Kidney epithelial cell (primary cell): ENCODE measurements around the gene TK1. TPM values are rescaled to one million over a fixed set of nuclear protein-coding genes. Genes with fewer than 3 reads are reported as not detected.

Experiments used
- DNase-seq: peaks from one replicate; pipeline ENCODE4 v3.0.0-alpha.2; 2010; ENCODE audit warnings: low read depth
- H3K27me3 ChIP-seq: 2 replicates; pipeline ENCODE4 v1.6.0; 2011; ENCODE audit warnings: low read length; ENCODE audit not compliant: control insufficient read depth, insufficient read depth
- H3K36me3 ChIP-seq: 2 replicates; pipeline ENCODE4 v1.5.1; 2011; ENCODE audit warnings: low read length; ENCODE audit not compliant: control insufficient read depth, insufficient read depth
- H3K4me3 ChIP-seq: 2 replicates; pipeline ENCODE4 v1.5.1; 2011; ENCODE audit warnings: low read depth, mild to moderate bottlenecking, control low read depth, low read length
- total RNA-seq: library from RNA; depleted of rRNA; stranded (reverse); fragments of >200 nt; gene quantifications from 2 replicates; pipeline ENCODE4 v1.2.3, GENCODE V29; 2015
- TF ChIP-seq, protein P1 (sequence below): IDR thresholded peaks from 2 replicates; pipeline ENCODE4 v1.5.1; 2011; ENCODE audit warnings: mild to moderate bottlenecking, moderate library complexity, low read length, control low read depth, inconsistent platforms; ENCODE audit not compliant: insufficient read depth, poor library complexity, severe bottlenecking

TK1 gene
- total RNA-seq, 1 donor from 2014 or later = 15.0 TPM

DNA sequence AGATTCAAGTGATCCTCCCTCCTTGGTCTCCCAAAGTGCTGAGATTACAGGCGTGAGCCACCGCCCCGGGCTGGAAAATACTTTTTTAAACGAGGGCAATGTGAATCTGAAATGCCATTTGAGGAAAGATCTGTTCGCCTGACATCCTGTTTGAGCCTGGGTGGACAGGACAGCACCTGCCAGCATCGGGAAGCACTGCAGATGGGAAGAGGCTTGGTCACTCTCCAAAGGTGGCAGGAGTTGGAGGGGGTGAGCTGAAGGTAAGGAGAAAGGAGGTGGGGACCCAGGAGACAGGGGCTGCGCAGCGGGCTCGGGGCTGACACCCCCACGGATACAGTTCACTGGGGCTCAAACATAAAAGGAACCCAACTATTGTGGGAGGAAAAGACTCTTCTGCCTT lies 23.3 kb upstream of the TK1 start:
- TF ChIP-seq, protein P1, sequence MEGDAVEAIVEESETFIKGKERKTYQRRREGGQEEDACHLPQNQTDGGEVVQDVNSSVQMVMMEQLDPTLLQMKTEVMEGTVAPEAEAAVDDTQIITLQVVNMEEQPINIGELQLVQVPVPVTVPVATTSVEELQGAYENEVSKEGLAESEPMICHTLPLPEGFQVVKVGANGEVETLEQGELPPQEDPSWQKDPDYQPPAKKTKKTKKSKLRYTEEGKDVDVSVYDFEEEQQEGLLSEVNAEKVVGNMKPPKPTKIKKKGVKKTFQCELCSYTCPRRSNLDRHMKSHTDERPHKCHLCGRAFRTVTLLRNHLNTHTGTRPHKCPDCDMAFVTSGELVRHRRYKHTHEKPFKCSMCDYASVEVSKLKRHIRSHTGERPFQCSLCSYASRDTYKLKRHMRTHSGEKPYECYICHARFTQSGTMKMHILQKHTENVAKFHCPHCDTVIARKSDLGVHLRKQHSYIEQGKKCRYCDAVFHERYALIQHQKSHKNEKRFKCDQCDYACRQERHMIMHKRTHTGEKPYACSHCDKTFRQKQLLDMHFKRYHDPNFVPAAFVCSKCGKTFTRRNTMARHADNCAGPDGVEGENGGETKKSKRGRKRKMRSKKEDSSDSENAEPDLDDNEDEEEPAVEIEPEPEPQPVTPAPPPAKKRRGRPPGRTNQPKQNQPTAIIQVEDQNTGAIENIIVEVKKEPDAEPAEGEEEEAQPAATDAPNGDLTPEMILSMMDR = no peak

DNA sequence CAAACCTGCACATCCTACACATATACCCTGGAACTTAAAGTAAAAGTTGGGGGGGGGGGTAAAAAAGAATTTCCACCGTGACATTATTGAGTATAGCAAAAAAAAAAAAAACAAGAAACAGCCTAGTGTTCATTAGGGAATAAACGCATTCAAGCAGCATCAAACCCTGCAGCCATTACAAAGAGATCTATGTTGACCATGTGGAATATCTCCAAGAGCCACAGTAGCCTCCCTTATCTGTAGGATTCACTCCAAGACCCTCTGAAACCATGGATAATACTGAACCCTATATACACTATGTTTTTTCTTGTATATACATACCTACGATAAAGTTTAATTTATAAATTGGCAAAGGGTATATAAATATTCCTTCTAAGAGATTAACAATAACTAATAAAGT lies 21.6 kb upstream of the TK1 start:
- Histone ChIP-seq H3K36me3 (no peaks in the 10 kb centered on the region), H3K27me3 (no peaks in the 10 kb centered on the region), H3K4me3 (no peak overlapping the region)
- no peak for DNase-seq
- TF ChIP-seq, protein P1 = no peak

More for the DNA sequence above, 23.3 kb upstream of the TK1 start:
- Histone ChIP-seq H3K4me3 (no peak overlapping the region), H3K36me3 (no peaks in the 10 kb centered on the region), H3K27me3 (no peaks in the 10 kb centered on the region)
- no peak for DNase-seq

- no peak for DNase-seq
- no peaks in the 10 kb centered on the region for H3K27me3 ChIP-seq
- no peaks in the 10 kb centered on the region for H3K36me3 ChIP-seq
- TF ChIP-seq, protein P1 = no peak
- no peak overlapping the region for H3K4me3 ChIP-seq
Measured at GRCh38 chr17:78206298-78206697, 19.4 kb upstream of the TK1 start.

- no peak for DNase-seq
- TF ChIP-seq, protein P1 = no peak
- Histone ChIP-seq H3K4me3 (no peak overlapping the region), H3K36me3 (no peaks in the 10 kb centered on the region), H3K27me3 (no peaks in the 10 kb centered on the region)
Measured at GRCh38 chr17:78205124-78205775, 18.4 kb upstream of the TK1 start.

GRCh38 chr17:78204387-78205123 lies 17.7 kb upstream of the TK1 start:
- DNase-seq = no peak
- H3K27me3 ChIP-seq = no peaks in the 10 kb centered on the region
- TF ChIP-seq, protein P1 = no peak
- no peaks in the 10 kb centered on the region for H3K36me3 ChIP-seq
- H3K4me3 ChIP-seq = no peak overlapping the region
